ENCODE measurements around the gene KRT3.
"Not testable (repeated sequence)": the region's sequence is repeated elsewhere in the genome, so short reads cannot be mapped to it uniquely, and the experiment has no call there.

The KRT3 gene

DNA sequence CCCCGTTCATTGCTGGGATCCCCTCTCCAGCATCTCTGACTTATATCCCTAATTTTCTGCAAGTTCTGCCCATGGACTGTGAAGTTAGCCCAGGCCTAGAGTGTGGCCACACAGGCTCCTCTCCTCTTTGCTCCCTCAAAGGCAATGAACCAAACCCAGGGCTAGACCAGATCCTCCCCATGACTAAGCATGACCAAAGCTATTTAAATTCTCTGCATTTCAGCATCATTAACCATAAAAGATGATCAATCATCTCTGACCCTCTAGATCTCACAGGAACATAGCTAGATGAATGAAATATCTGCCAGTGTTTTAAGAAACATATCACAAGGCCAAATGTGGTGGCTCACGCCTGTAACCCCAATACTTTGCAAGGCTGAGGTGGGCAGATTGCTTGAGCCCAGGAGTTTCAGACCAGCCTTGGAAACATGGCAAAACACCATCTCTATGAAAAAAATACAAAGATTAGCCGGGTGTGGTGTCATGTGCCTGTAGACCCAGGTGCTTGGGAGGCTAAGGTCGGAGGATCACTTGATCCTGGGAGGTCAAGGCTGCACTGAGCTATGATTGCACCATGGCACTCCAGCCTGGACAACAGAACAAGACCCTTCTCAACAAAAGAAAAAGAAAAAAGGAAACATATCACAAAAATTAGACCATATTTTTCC lies 2.2 kb upstream of the KRT3 start:
- no peak for DNase-seq

GRCh38 chr12:52797529-52797894 lies 1.6 kb upstream of the KRT3 start:
- no peak for DNase-seq

- no peak for DNase-seq
Observed at GRCh38 chr12:52796839-52797528, 1.1 kb upstream of the KRT3 start.

GRCh38 chr12:52796429-52796794 lies 495 bp upstream of the KRT3 start:
- DNase-seq, result no peak

DNA sequence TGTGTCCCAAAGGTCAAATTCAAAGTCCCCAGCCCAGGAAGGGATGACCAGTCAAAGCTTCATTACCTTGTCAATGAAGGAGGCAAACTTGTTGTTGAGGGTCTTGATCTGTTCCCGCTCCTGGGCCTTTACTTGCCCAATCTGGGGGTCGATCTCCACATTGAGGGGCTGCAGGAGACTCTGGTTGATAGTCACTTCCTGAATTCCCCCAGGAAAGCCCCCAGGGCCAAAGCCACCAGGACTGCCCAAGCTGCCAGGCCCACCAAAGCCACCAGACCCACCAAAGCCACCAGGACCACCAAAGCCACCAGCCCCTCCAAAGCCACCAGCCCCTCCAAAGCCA lies 614 bp downstream of the KRT3 start:
- DNase-seq, result not testable (repeated sequence)

- DNase-seq, result no peak
Observed at GRCh38 chr12:52794479-52795331, 1.2 kb downstream of the KRT3 start.

- DNase-seq, result no peak
Observed at GRCh38 chr12:52792185-52793029, 3.5 kb downstream of the KRT3 start.

- no peak for DNase-seq
Observed at GRCh38 chr12:52791271-52792184, 4.4 kb downstream of the KRT3 start.

DNA sequence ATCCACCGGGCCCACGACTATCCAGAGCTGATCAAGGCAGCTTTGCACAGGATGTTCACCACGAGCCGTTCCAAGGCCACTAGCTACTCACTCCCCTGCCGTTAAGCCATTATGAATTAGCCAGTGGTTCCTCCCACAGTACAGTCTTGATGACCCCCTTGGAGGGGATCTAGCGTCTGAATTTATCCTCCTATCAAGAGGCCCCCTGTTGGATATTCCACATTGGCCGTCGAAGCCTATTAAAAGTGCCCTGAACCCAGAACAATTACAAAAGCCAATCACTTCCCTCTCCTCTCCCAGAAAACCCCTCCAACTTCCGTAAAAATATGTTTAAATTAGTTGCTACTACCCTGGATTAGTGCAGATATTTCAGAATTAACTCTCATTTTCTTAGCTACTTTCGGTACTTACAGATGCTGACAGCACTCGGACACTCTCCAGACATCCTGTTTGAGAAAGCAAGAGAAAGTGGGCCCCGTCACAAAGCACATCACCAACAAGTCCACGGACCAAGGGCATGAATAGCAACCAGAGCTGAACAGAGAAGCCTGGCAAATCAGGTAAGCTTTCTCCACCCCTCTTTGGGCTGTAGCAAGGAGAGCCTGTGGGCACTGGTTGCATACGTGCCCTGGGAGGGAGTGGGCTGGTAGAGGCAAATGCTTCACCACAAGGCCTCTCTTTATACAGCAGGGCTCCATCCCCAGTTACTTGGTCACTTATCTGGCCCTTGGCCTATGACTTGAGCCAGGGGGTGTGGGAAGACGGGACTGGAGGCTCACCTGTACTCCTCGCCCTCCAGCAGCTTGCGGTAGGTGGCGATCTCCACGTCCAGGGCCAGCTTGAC lies 5.3 kb downstream of the KRT3 start:
- no peak for DNase-seq

GRCh38 chr12:52789637-52790426 lies 6.1 kb downstream of the KRT3 start:
- DNase-seq, result no peak

GRCh38 chr12:52788876-52789636 lies 6.9 kb downstream of the KRT3 start:
- no peak for DNase-seq

- DNase-seq, result no peak
Observed at GRCh38 chr12:52788192-52788875, 7.6 kb downstream of the KRT3 start.

DNA sequence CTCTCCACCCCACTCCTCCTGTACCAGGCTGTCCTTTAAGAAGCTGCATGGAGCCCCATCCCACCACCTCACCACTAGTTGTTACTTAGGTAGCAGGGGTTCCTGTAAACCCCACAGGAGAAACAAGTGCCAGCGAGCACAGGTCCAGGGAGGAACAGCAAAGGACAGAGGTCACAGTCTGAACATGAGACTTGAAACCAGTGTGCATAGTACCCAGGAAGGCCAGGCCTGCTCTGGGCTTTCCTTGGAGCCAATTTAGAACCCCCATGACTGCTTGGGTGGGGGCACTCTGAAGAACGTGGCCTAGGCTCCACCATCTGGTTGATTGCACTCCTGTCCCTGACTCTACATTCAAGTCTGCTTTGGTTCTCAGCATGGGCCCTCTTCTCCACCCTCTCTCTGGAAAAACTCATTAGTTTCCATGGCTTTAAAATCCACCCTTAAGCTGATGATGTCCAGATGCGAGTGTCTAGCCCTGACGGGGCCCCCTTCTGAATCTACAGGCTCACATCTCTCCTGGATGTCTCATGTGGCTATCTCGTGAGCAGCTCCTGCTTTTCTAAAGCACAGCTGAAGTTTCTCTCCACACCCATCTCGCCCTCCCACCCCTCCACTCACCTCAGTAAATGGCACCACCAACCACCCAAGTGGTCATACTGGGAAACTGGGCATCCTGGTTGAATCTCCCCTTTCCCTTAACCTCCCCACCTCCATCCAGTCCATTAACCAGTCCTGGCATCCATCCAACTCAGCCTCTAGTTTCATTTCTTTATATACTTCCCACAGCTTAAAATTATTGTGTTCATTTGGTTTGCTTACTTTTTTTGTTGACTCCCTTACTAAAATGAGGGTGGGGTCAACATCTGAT lies 8.4 kb downstream of the KRT3 start:
- no peak for DNase-seq

DNA sequence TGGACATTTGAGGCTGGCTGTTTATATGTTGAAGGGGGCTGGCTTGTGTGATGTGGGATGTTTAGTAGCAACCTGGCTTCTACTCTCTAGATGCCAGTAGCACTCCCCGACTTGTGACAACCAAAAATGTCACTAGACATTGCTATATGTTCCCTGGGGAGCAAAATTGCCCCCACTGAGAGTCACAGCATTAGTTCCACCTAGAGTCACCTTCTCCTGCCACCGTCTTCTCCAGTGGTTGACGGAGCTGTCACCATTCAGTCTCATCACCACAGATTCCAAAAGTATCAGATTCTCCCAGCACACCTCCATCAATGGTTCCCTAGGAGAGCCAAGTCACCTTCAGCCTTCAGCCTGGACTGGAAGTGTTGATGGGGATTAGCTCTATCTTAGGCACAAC lies 11.0 kb downstream of the KRT3 start:
- no peak for DNase-seq

DNA sequence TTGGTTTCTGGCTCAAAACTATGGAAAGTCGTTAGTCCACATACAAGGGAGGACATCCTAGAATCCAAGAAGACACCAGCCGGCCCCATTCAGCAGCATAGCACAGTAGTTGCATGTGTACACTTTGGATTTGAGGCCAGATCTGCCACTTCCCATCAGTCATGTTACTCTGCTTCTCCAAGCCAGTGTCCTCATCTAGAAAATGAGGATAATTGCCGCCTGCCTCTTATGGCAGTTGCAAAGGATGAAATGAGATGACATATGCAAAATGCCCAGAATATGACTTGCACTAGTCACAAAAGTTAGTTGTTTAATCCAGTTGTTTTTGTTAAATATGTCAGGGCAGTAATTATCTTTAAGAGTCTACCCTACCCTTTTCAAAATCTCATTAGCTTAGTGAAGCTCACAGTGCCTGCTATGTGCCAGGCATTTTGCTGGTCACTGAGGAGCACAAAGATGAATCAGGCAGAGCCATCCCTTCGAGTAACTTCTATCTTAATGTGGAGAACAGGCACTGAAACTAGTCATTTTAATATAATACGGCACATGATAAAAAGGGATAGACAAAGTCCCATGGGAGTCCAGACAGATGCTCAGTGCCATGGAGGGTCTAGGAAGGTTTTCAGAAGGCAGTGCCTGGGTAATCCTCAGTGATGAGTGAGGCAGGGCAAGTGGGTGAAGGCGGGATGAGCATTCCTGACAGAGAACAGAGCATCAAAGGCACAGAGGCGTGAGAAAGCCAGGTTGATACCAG lies 12.2 kb downstream of the KRT3 start:
- no peak for DNase-seq

DNA sequence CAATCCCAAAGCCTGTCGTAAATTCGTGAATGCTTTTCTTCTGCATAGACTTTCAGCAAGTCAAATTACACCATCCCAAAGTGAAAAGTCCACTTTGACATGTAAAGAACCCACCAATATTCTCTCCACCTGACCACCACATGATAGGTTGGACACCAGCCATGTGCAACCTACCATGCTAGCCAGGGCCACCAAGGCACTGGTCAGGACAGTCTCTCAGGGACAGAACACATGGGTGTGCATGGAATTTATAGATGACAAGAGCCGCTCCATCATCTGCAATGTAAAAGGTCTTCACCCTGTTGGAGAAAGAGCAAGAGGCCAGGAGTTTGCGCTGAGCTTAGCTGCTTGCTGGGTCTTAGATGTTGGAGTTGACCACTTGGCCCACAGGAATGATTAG lies 13.4 kb downstream of the KRT3 start:
- DNase-seq, result no peak

Measured in T-helper 9 cell (primary cell).